HepG2 (cell line): ENCODE data around the gene PYURF. TPM values are rescaled to one million over a fixed set of nuclear protein-coding genes. Genes with fewer than 3 reads are reported as not detected.

ENCODE experiments used
- AKAP8 ChIP-seq: sonication (generic); formaldehyde crosslinking; IDR thresholded peaks from 2 replicates; pipeline ENCODE4 v1.5.1; 2020; ENCODE audit warnings: mild to moderate bottlenecking, missing genetic modification reagents
- ASH2L ChIP-seq: fragments of 300-600, 200-600 bp; sonication (generic); IDR thresholded peaks from 2 replicates; pipeline ENCODE4 v1.7.0; 2017; ENCODE audit warnings: low read depth, mild to moderate bottlenecking, moderate library complexity, mixed read lengths, low read length; ENCODE audit not compliant: insufficient read length
- BCL6 ChIP-seq: IDR thresholded peaks from 2 replicates; pipeline ENCODE4 v1.6.1; 2016; ENCODE audit warnings: missing genetic modification reagents, missing compliant biosample characterization
- CHD2 ChIP-seq: IDR thresholded peaks from 2 replicates; pipeline ENCODE4 v1.6.1; 2011; ENCODE audit warnings: low read depth, low read length, improper control_type of control experiment
- ERF ChIP-seq: IDR thresholded peaks from 2 replicates; pipeline ENCODE4 v1.6.1; 2018; ENCODE audit warnings: missing biosample characterization, missing genetic modification reagents
- GTF3A ChIP-seq: sonication (generic); formaldehyde crosslinking; conservative IDR thresholded peaks from 2 replicates; pipeline ENCODE4 v1.4.0; 2020; ENCODE audit warnings: mild to moderate bottlenecking, missing genetic modification reagents
- HNF4A ChIP-seq: sonication (generic); formaldehyde crosslinking; IDR thresholded peaks from 2 replicates; pipeline ENCODE4 v1.4.0; 2020; ENCODE audit warnings: missing genetic modification reagents
- KDM4B ChIP-seq: sonication (generic); formaldehyde crosslinking; IDR thresholded peaks from 2 replicates; pipeline ENCODE4 v1.4.0; 2020; ENCODE audit warnings: missing genetic modification reagents
- MAFK ChIP-seq, 2 experiments: IDR thresholded peaks in 1 of 2; conservative IDR thresholded peaks in 1 of 2; 2 replicates each; pipeline ENCODE4 v1.6.1; 2011; ENCODE audit warnings: improper control_type of control experiment in 2 of 2, low read length in 2 of 2
- MBD4 ChIP-seq: IDR thresholded peaks from 2 replicates; pipeline ENCODE4 v1.6.1; 2012; ENCODE audit warnings: low read length, inconsistent platforms, borderline replicate concordance
- NR2F2 ChIP-seq: IDR thresholded peaks from 2 replicates; pipeline ENCODE4 v1.6.1; 2012; ENCODE audit warnings: low read depth, inconsistent platforms, borderline replicate concordance
- SRSF1 ChIP-seq: fragments of 200-400 bp; formaldehyde crosslinking; optimal IDR thresholded peaks from 2 replicates; pipeline ENCODE3; 2017; ENCODE audit warnings: mild to moderate bottlenecking, low read depth, low read length, moderate library complexity
- TEAD2 ChIP-seq: sonication (generic); formaldehyde crosslinking; IDR thresholded peaks from 2 replicates; pipeline ENCODE4 v1.9.0; 2021; ENCODE audit warnings: missing genetic modification reagents
- TOE1 ChIP-seq: sonication (generic); formaldehyde crosslinking; IDR thresholded peaks from 2 replicates; pipeline ENCODE4 v1.4.0; 2020; ENCODE audit warnings: mild to moderate bottlenecking, missing genetic modification reagents
- ZEB1 ChIP-seq: IDR thresholded peaks from 2 replicates; pipeline ENCODE4 v1.6.1; 2012; ENCODE audit warnings: mild to moderate bottlenecking, low read depth, inconsistent platforms; ENCODE audit not compliant: insufficient replicate concordance
- ZNF121 ChIP-seq: sonication (generic); formaldehyde crosslinking; IDR thresholded peaks from 2 replicates; pipeline ENCODE4 v1.5.0; 2020; ENCODE audit warnings: mild to moderate bottlenecking, missing genetic modification reagents
- ZNF350 ChIP-seq: sonication (generic); formaldehyde crosslinking; IDR thresholded peaks from 2 replicates; pipeline ENCODE4 v1.4.0; 2020; ENCODE audit warnings: mild to moderate bottlenecking, low read depth, missing genetic modification reagents, borderline replicate concordance
- ZNF430 ChIP-seq: sonication (generic); formaldehyde crosslinking; IDR thresholded peaks from 2 replicates; pipeline ENCODE4 v1.9.0; 2021; ENCODE audit warnings: mild to moderate bottlenecking, missing genetic modification reagents
- ZNF672 ChIP-seq: sonication (generic); formaldehyde crosslinking; IDR thresholded peaks from 2 replicates; pipeline ENCODE4 v1.8.1; 2022; ENCODE audit warnings: missing genetic modification reagents
- ZNF746 ChIP-seq: sonication (generic); formaldehyde crosslinking; IDR thresholded peaks from 2 replicates; pipeline ENCODE4 v1.8.0; 2022; ENCODE audit warnings: mild to moderate bottlenecking, missing genetic modification reagents
- ZNF75D ChIP-seq: sonication (generic); formaldehyde crosslinking; IDR thresholded peaks from 2 replicates; pipeline ENCODE4 v1.8.1; 2023; ENCODE audit warnings: missing genetic modification reagents, mild to moderate bottlenecking, borderline replicate concordance
- ZNF766 ChIP-seq: sonication (generic); formaldehyde crosslinking; IDR thresholded peaks from 2 replicates; pipeline ENCODE4 v1.5.0; 2020; ENCODE audit warnings: missing genetic modification reagents, borderline replicate concordance
- ZNF891 ChIP-seq: sonication (generic); formaldehyde crosslinking; IDR thresholded peaks from 2 replicates; pipeline ENCODE4 v1.5.0; 2020; ENCODE audit warnings: mild to moderate bottlenecking, missing genetic modification reagents
- ZSCAN9 ChIP-seq: IDR thresholded peaks from 2 replicates; pipeline ENCODE4 v1.6.1; 2016; ENCODE audit warnings: borderline replicate concordance
- polyA plus RNA-seq, 8 experiments: library from polyadenylated mRNA; depleted of rRNA in 3 of 8; stranded (reverse) in 7 of 8; unstranded in 1 of 8; fragments of >200 nt; fragmentation: Illumina TruSeq in 4 of 8; extraction: Trizol in 4 of 8; gene quantifications; 2 replicates each; pipeline versions ENCODE4 v1.2.1 to v1.2.3, GENCODE V29; 2011 to 2016; ENCODE audit warnings: low read depth in 4 of 8, missing spikeins in 1 of 8, mixed read lengths in 1 of 8; ENCODE audit not compliant: insufficient read depth in 1 of 8
- total RNA-seq, 5 experiments: library from RNA; depleted of rRNA; stranded (reverse); fragments of >200 nt; fragmentation: Illumina TruSeq; extraction: Trizol; gene quantifications; 2 replicates each; pipeline ENCODE4 v1.2.3, GENCODE V29; 2016; ENCODE audit warnings: low read depth in 1 of 5
- TF ChIP-seq, protein P1 (sequence below): sonication (generic); formaldehyde crosslinking; IDR thresholded peaks from 2 replicates; pipeline ENCODE4 v1.4.0; 2020; ENCODE audit warnings: missing genetic modification reagents, mild to moderate bottlenecking, borderline replicate concordance
- TF ChIP-seq, protein P2 (sequence below), 2 experiments: IDR thresholded peaks; 2 replicates each; pipeline ENCODE4 v1.6.1; 2011 to 2012; ENCODE audit warnings: low read length in 2 of 2, borderline replicate concordance in 1 of 2, low read depth in 1 of 2, mild to moderate bottlenecking in 1 of 2, moderate library complexity in 1 of 2

Gene PYURF
- total and polyA plus RNA-seq, 2 of the 13 experiments (the other 11 are each of a cell fraction or from before 2014, with no cell fraction given) = 59.9 to 95.2 TPM

GRCh38 chr4:88523325-88524129 lies at the start of gene PYURF (continued):
- TF ChIP-seq, protein P1, sequence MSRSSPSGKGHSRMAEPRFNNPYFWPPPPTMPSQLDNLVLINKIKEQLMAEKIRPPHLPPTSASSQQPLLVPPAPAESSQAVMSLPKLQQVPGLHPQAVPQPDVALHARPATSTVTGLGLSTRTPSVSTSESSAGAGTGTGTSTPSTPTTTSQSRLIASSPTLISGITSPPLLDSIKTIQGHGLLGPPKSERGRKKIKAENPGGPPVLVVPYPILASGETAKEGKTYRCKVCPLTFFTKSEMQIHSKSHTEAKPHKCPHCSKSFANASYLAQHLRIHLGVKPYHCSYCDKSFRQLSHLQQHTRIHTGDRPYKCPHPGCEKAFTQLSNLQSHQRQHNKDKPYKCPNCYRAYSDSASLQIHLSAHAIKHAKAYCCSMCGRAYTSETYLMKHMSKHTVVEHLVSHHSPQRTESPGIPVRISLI = no peak
- peak; percentile 77 for TF ChIP-seq ZNF350 (CRISPR knock-in tag)
- TF ChIP-seq ZNF121 = peak; percentile 77
- no peak; the same call in 1 of the 2 replicates for TF ChIP-seq TEAD2 (CRISPR knock-in tag)
- peak; percentile 70 for TF ChIP-seq ZNF75D (CRISPR knock-in tag)
- TF ChIP-seq KDM4B = peak; percentile 42; the same call in 1 of the 2 replicates
- TF ChIP-seq AKAP8 (CRISPR knock-in tag) = no peak
- peak; percentile 78 for TF ChIP-seq SRSF1
- no peak for TF ChIP-seq MAFK (conservative IDR thresholded peaks at IDR 0.05 in 1 of 2, IDR thresholded peaks at IDR 0.05 in 1 of 2; ENCODE audit: low read length in 2 of 2)
- TF ChIP-seq, protein P2, sequence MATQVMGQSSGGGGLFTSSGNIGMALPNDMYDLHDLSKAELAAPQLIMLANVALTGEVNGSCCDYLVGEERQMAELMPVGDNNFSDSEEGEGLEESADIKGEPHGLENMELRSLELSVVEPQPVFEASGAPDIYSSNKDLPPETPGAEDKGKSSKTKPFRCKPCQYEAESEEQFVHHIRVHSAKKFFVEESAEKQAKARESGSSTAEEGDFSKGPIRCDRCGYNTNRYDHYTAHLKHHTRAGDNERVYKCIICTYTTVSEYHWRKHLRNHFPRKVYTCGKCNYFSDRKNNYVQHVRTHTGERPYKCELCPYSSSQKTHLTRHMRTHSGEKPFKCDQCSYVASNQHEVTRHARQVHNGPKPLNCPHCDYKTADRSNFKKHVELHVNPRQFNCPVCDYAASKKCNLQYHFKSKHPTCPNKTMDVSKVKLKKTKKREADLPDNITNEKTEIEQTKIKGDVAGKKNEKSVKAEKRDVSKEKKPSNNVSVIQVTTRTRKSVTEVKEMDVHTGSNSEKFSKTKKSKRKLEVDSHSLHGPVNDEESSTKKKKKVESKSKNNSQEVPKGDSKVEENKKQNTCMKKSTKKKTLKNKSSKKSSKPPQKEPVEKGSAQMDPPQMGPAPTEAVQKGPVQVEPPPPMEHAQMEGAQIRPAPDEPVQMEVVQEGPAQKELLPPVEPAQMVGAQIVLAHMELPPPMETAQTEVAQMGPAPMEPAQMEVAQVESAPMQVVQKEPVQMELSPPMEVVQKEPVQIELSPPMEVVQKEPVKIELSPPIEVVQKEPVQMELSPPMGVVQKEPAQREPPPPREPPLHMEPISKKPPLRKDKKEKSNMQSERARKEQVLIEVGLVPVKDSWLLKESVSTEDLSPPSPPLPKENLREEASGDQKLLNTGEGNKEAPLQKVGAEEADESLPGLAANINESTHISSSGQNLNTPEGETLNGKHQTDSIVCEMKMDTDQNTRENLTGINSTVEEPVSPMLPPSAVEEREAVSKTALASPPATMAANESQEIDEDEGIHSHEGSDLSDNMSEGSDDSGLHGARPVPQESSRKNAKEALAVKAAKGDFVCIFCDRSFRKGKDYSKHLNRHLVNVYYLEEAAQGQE (IDR thresholded peaks at IDR 0.05; ENCODE audit: borderline replicate concordance in 1 of 2, low read depth in 1 of 2, low read length in 2 of 2) = peak in 1 of 2 experiments; percentile 66; a peak in 1 of 4 replicates
- peak; percentile 90 for TF ChIP-seq BCL6 (CRISPR knock-in tag)
- TF ChIP-seq TOE1 (CRISPR knock-in tag) = peak; percentile 60; the same call in 1 of the 2 replicates
- TF ChIP-seq MBD4 = no peak
- peak; percentile 83; the same call in 1 of the 2 replicates for TF ChIP-seq ZNF672 (CRISPR knock-in tag)
- no peak for TF ChIP-seq NR2F2
- TF ChIP-seq ZNF891 (CRISPR knock-in tag) = peak; percentile 92
- no peak for TF ChIP-seq ZEB1
- peak; percentile 42; the same call in 1 of the 2 replicates for TF ChIP-seq HNF4A
- TF ChIP-seq GTF3A = peak; percentile 96; the same call in 1 of the 2 replicates
- TF ChIP-seq CHD2 = 0 out of 2 replicates have a peak, but pooled peaks have one; percentile 23
- no peak; the same call in 1 of the 2 replicates for TF ChIP-seq ZNF766
- peak; percentile 93 for TF ChIP-seq ERF (CRISPR knock-in tag)
- no peak; the same call in 1 of the 2 replicates for TF ChIP-seq ZNF746 (CRISPR knock-in tag)
- peak; percentile 23; the same call in 1 of the 2 replicates for TF ChIP-seq ZSCAN9 (CRISPR knock-in tag)
- peak; percentile 66; the same call in 1 of the 2 replicates for TF ChIP-seq ZNF430 (CRISPR knock-in tag)
- TF ChIP-seq ASH2L = peak; percentile 95
